Thyroid gland (tissue), 4 donors: ENCODE data around the gene BLOC1S5. TPM values are rescaled to one million over a fixed set of nuclear protein-coding genes. Genes with fewer than 3 reads are reported as not detected.
"Not testable (repeated sequence)": the region's sequence is repeated elsewhere in the genome, so short reads cannot be mapped to it uniquely, and the experiment has no call there.

Experiments used
- DNase-seq, 2 donors: peaks; one replicate each; pipeline ENCODE4 v3.0.0-alpha.2; 2019
- H3K27ac ChIP-seq, 3 donors: fragments of 200-600 bp; sonication (generic); 1 replicate in 2 of 3; 2 replicates in 1 of 3; pipeline ENCODE4 v1.5.1; 2016 to 2019; ENCODE audit warnings: mild to moderate bottlenecking in 1 of 3, moderate library complexity in 1 of 3
- H3K27me3 ChIP-seq: fragments of 200-600 bp; sonication (generic); one replicate; pipeline ENCODE4 v1.5.1; 2019
- H3K36me3 ChIP-seq, 2 donors: fragments of 200-600 bp; sonication (generic); one replicate each; pipeline ENCODE4 v1.5.1; 2016 to 2019
- H3K4me1 ChIP-seq, 2 donors: fragments of 200-600 bp; sonication (generic); one replicate each; pipeline ENCODE4 v1.5.1; 2017 to 2019
- H3K4me3 ChIP-seq, 3 donors: fragments of 200-600 bp; sonication (generic); replicated peaks in 1 of 3; 1 replicate in 2 of 3; 2 replicates in 1 of 3; pipeline ENCODE4 v1.5.1; 2016; ENCODE audit warnings: mild to moderate bottlenecking in 1 of 3
- H3K9me3 ChIP-seq: fragments of 200-600 bp; sonication (generic); one replicate; pipeline ENCODE4 v1.5.1; 2017
- CTCF ChIP-seq, 6 experiments: fragments of 200-600 bp in 3 of 6; fragments of 450-650 bp in 3 of 6; sonication (generic) in 3 of 6; IDR thresholded peaks; one replicate each; pipeline ENCODE4 v1.5.1; 2016 to 2019; ENCODE audit warnings: antibody characterized with exemption in 6 of 6, mild to moderate bottlenecking in 2 of 6, inconsistent platforms in 1 of 6, moderate library complexity in 1 of 6
- POLR2A ChIP-seq, 2 donors: fragments of 450-650 bp; IDR thresholded peaks; one replicate each; pipeline ENCODE4 v1.6.1; 2017; ENCODE audit warnings: antibody characterized with exemption in 2 of 2, mild to moderate bottlenecking in 2 of 2, moderate library complexity in 1 of 2
- WGBS, 2 donors: methylation state at CpG; one replicate each; pipeline ENCODE4 v1.1.5; 2017; 5-methylcytosine and 5-hydroxymethylcytosine counted together
- intact Hi-C: fragments of 100-400 bp; cut with DNase I; formaldehyde crosslinking; loops from one replicate; pipeline ENCODE4 v1.15.1; 2023
- total RNA-seq, 4 donors: library from RNA; depleted of rRNA; stranded (reverse); fragments of >200 nt; gene quantifications; one replicate each; pipeline ENCODE4 v1.2.3, GENCODE V29; 2016

BLOC1S5 gene
- total RNA-seq, 4 donors from 2014 or later, result 15.2 to 27.7 (median 19.9) TPM

GRCh38 chr6:7991536-7991935 is 72.7 kb downstream of the BLOC1S5 start:
- WGBS, 2 donors, result 81 to 90% methylated on average over 1 of the region's 1 CpG
- TF ChIP-seq CTCF (IDR thresholded peaks at IDR 0.05) (no peak), POLR2A (IDR thresholded peaks at IDR 0.05) (no peak)
- H3K27ac ChIP-seq, result no peak overlapping the region
- no peaks in the 10 kb centered on the region for H3K36me3 ChIP-seq
- H3K4me3 ChIP-seq, result no peak overlapping the region
- DNase-seq, result no peak
- H3K4me1 ChIP-seq, result no peaks in the 10 kb centered on the region
- intact Hi-C loops, result no loop called here
- H3K27me3 ChIP-seq, result no peaks in the 10 kb centered on the region
- no peaks in the 10 kb centered on the region for H3K9me3 ChIP-seq

GRCh38 chr6:7986219-7986618 is 78.0 kb downstream of the BLOC1S5 start:
- no peak for TF ChIP-seq CTCF (IDR thresholded peaks at IDR 0.05)
- TF ChIP-seq POLR2A (IDR thresholded peaks at IDR 0.05), result no peak
- WGBS, 2 donors, result 91 to 97% methylated on average over 31 of the region's 31 CpGs
- Histone ChIP-seq H3K4me3 (no peak overlapping the region), H3K36me3 (no peaks in the 10 kb centered on the region), H3K27ac (no peak overlapping the region), H3K9me3 (no peaks in the 10 kb centered on the region), H3K4me1 (no peaks in the 10 kb centered on the region), H3K27me3 (no peaks in the 10 kb centered on the region)
- intact Hi-C loops, result no loop called here
- no peak for DNase-seq

- intact Hi-C loops, H3K4me3 ChIP-seq, H3K9me3 ChIP-seq, H3K36me3 ChIP-seq, H3K27ac ChIP-seq, H3K4me1 ChIP-seq, H3K27me3 ChIP-seq, DNase-seq: not testable (repeated sequence)
- 79 to 85% methylated on average over 6 of the region's 6 CpGs for WGBS, 2 donors
Measured at GRCh38 chr6:7983967-7984366, 80.2 kb downstream of the BLOC1S5 start.

- H3K36me3 ChIP-seq, result no peaks in the 10 kb centered on the region
- intact Hi-C loops, result no loop called here
- H3K4me1 ChIP-seq, result peaks cover 0 to 11% of the 10 kb centered on the region in 2 donors
- no peaks in the 10 kb centered on the region for H3K27me3 ChIP-seq
- H3K4me3 ChIP-seq, result no peak overlapping the region
- no peak overlapping the region for H3K27ac ChIP-seq
- no peak for DNase-seq
- TF ChIP-seq POLR2A (IDR thresholded peaks at IDR 0.05), result no peak
- H3K9me3 ChIP-seq, result no peaks in the 10 kb centered on the region
Measured at GRCh38 chr6:7979831-7980230, 84.4 kb downstream of the BLOC1S5 start.

- WGBS, 2 donors, result 69 to 71% methylated on average over 3 of the region's 3 CpGs
- Histone ChIP-seq H3K27me3 (no peaks in the 10 kb centered on the region), H3K4me3 (no peak overlapping the region), H3K27ac (no peak overlapping the region), H3K36me3 (no peaks in the 10 kb centered on the region), H3K9me3 (no peaks in the 10 kb centered on the region), H3K4me1 (peaks cover 0 to 15% of the 10 kb centered on the region in 2 donors)
- TF ChIP-seq POLR2A (IDR thresholded peaks at IDR 0.05) (no peak), CTCF (IDR thresholded peaks at IDR 0.05) (no peak)
- intact Hi-C loops, result no loop called here
- DNase-seq, result no peak
Measured at GRCh38 chr6:7978736-7979135, 85.5 kb downstream of the BLOC1S5 start.

GRCh38 chr6:7976485-7977056 is 87.6 kb downstream of the BLOC1S5 start:
- DNase-seq, result no peak
- H3K36me3 ChIP-seq, result no peaks in the 10 kb centered on the region
- intact Hi-C loops, result no loop called here
- 91 to 97% methylated on average over 6 to 8 of the region's 8 CpGs for WGBS, 2 donors
- TF ChIP-seq POLR2A (IDR thresholded peaks at IDR 0.05) (no peak), CTCF (IDR thresholded peaks at IDR 0.05) (no peak)
- no peaks in the 10 kb centered on the region for H3K9me3 ChIP-seq
- peaks cover 0 to 15% of the 10 kb centered on the region in 2 donors for H3K4me1 ChIP-seq
- no peaks in the 10 kb centered on the region for H3K27me3 ChIP-seq
- no peak overlapping the region for H3K27ac ChIP-seq
- no peak overlapping the region for H3K4me3 ChIP-seq
